Calu3 (cell line): ENCODE data around the gene NOP14. TPM values are rescaled to one million over a fixed set of nuclear protein-coding genes. Genes with fewer than 3 reads are reported as not detected.
A peak's percentile ranks its signal among the peaks of the same experiment; 100 is the strongest.

ENCODE experiments used
- BruUV-seq: library from RNA; stranded (reverse); fragments of 400-500 nt; replicated peaks from 2 replicates; lab custom pipeline; 2021; lab: Mats Ljungman, UMichigan
- CTCF ChIA-PET: fragments of 300-600 bp; sonication (Branson Sonifier 250); formaldehyde crosslinking; loops from one replicate; lab custom pipeline; 2022; ENCODE audit warnings: antibody characterized with exemption; lab: Charles Lee
- DNase-seq: peaks from one replicate; pipeline ENCODE4 v3.0.0; 2022
- H3K27ac Mint-ChIP-seq: one replicate; pipeline ENCODE4 v1.8.0; 2022; ENCODE audit warnings: mixed read lengths; ENCODE audit not compliant: unreplicated experiment
- H3K27me3 Mint-ChIP-seq: one replicate; pipeline ENCODE4 v1.8.0; 2022; ENCODE audit warnings: mixed read lengths; ENCODE audit not compliant: unreplicated experiment
- H3K36me3 Mint-ChIP-seq: one replicate; pipeline ENCODE4 v1.8.0; 2022; ENCODE audit warnings: mild to moderate bottlenecking, moderate library complexity, mixed read lengths; ENCODE audit not compliant: insufficient read depth, unreplicated experiment
- H3K4me1 Mint-ChIP-seq: one replicate; pipeline ENCODE4 v1.8.0; 2022; ENCODE audit warnings: mild to moderate bottlenecking, low read depth, mixed read lengths; ENCODE audit not compliant: unreplicated experiment
- H3K4me3 Mint-ChIP-seq: one replicate; pipeline ENCODE4 v1.8.0; 2022; ENCODE audit warnings: mild to moderate bottlenecking, low read depth, moderate library complexity, mixed read lengths; ENCODE audit not compliant: unreplicated experiment
- H3K9me3 Mint-ChIP-seq: one replicate; pipeline ENCODE4 v1.8.0; 2022; ENCODE audit warnings: low read depth, mixed read lengths; ENCODE audit not compliant: unreplicated experiment
- intact Hi-C: fragments of 100-400 bp; cut with micrococcal nuclease; formaldehyde crosslinking; loops from one replicate; pipeline ENCODE4 v1.10.0; 2022; ENCODE audit not compliant: unreplicated experiment
- total RNA-seq: library from RNA; stranded (reverse); gene quantifications from 2 replicates; pipeline ENCODE4 v1.2.3, GENCODE V29; 2022
- TF ChIP-seq, protein P1 (sequence below): fragments of 200-600 bp; IDR thresholded peaks from one replicate; pipeline ENCODE4 v1.8.0; 2022; ENCODE audit warnings: antibody characterized with exemption; ENCODE audit not compliant: unreplicated experiment

Gene NOP14
- total RNA-seq, 1 experiment from 2014 or later: 29.4 TPM

DNA sequence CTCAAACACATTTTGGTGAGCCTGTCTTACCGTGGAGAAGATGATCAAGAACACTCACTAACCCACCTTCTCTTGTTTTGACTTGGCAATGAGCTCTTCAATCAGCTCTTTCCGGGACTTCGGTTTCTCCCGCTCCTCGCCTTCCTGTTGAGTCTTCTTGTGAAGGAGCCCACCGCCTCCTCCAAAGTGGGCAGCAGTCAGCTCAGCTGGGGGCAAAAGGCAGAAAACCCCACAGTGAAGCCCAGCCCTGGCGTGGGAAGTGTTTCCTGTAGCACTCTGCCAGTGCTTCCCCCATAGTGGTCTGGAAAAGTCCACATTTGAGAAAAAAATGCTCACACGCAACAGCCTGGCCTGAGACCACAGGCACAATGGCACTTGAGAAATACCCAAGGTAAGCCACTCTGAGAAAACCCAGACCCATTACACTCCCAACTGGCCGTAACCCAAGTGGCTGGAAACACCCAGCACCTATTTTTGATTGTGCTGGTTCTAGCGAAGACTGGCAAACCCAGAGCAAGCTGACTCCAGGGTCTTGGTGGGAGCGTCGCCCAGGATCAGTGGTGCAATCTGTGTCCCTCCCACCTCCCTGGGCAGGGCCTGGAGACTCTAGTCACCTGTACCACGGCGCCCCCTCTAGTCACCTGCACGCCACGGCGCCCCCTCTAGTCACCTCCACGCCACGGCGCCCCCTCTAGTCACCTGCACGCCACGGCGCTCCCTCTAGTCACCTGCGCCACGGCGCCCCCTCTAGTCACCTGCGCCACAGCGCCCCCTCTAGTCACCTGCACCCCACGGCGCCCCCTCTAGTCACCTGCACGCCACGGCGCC lies 8.6 kb downstream of the NOP14 start:
- no peak for DNase-seq
- Mint-ChIP-seq H3K4me1 (no peaks in the 10 kb centered on the region), H3K4me3 (no peak overlapping the region), H3K9me3 (no peaks in the 10 kb centered on the region), H3K27me3 (no peaks in the 10 kb centered on the region), H3K27ac (no peak overlapping the region), H3K36me3 (peaks cover 20% of the 10 kb centered on the region)
- intact Hi-C loops: no loop called here
- CTCF ChIA-PET: interaction anchor here (0.5 kb wide), 1 partner anchor 107 kb away, joined by 6 read pairs; no protein-coding TSS in a partner anchor
- BruUV-seq: no TSS peak
- TF ChIP-seq, protein P1, sequence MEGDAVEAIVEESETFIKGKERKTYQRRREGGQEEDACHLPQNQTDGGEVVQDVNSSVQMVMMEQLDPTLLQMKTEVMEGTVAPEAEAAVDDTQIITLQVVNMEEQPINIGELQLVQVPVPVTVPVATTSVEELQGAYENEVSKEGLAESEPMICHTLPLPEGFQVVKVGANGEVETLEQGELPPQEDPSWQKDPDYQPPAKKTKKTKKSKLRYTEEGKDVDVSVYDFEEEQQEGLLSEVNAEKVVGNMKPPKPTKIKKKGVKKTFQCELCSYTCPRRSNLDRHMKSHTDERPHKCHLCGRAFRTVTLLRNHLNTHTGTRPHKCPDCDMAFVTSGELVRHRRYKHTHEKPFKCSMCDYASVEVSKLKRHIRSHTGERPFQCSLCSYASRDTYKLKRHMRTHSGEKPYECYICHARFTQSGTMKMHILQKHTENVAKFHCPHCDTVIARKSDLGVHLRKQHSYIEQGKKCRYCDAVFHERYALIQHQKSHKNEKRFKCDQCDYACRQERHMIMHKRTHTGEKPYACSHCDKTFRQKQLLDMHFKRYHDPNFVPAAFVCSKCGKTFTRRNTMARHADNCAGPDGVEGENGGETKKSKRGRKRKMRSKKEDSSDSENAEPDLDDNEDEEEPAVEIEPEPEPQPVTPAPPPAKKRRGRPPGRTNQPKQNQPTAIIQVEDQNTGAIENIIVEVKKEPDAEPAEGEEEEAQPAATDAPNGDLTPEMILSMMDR: peak; percentile 36

DNA sequence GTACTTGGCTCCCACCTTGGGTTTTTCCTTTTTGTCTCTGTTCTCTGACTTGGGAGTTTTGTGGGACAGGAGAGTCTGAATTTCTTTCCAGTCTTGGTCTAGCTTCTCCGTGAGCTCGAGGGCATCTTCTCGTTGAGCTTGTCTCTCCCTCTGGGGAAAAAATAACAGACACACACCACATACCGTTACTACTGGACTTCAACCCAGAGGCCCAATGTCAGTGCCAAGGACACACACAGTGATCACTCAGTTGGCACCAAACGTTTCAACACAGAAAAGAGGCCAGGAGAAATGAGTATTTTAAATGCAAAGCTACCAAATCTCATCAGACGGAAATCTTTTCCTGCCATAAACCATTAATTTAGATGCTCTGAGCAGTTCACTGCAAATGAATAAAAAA lies 9.7 kb downstream of the NOP14 start:
- intact Hi-C loops: no loop called here
- H3K4me3 Mint-ChIP-seq: no peak overlapping the region
- DNase-seq: no peak
- no peaks in the 10 kb centered on the region for H3K9me3 Mint-ChIP-seq
- H3K36me3 Mint-ChIP-seq: peaks cover 28% of the 10 kb centered on the region
- H3K27ac Mint-ChIP-seq: no peak overlapping the region
- no TSS peak for BruUV-seq
- H3K27me3 Mint-ChIP-seq: no peaks in the 10 kb centered on the region
- TF ChIP-seq, protein P1: no peak
- CTCF ChIA-PET: no interaction called here
- no peaks in the 10 kb centered on the region for H3K4me1 Mint-ChIP-seq

DNA sequence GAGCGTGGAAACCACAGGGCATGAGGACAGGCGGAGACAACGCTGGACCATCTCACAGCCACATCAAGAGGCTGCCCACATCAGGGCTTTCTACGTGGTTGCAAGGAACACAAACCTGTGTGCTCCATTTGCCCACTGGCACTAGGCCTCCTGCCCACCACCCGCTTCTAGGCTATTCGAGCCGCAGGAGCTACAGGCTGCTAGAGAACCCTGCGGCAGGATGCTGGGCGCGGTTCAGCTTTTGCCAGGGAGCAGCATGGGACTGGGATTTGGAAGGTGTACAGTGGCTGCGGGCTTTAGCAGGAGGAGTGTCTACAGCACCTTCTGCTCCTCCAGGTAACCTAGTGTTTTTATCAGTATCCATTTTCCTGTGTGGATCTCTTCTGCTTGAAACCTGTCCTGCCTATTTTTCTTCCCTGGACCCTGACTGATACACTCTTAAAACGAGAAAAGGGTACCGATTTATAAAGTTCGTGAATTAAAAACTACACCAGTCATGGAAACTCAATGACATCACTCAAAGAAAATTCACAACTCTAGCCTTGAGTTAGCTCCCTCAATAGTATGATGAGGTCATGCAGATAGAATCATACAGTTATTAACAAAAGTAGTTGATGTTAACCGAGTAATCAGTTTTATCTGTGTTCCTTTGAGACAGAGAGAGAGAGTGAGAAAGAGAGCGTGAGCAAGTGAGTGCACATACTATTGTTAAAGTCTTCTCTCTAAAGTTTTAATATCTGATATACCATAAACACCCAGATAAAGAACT lies 12.8 kb downstream of the NOP14 start:
- no peak for DNase-seq
- Mint-ChIP-seq H3K27ac (no peak overlapping the region), H3K4me3 (no peak overlapping the region), H3K36me3 (peaks cover 43% of the 10 kb centered on the region), H3K27me3 (no peaks in the 10 kb centered on the region), H3K9me3 (no peaks in the 10 kb centered on the region), H3K4me1 (no peaks in the 10 kb centered on the region)
- no TSS peak for BruUV-seq
- intact Hi-C loops: no loop called here
- CTCF ChIA-PET: no interaction called here
- TF ChIP-seq, protein P1: no peak

DNA sequence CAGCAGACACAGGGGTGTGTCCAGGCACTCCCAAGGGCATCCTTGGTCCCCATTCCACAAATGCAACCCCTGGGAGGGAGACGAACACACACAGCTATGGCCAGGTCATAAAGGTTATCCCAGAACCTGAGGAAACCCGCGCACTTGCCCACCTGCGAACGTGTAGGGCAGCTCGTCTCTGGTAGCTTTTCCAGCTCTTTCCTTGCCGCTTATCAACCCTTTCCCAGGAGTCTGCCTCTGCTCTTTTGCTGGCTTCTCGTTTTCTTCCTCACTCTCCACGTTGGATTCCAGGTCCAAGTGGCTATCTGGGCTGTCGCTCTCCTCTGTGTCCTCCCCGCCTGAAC lies 13.5 kb downstream of the NOP14 start:
- Mint-ChIP-seq H3K4me3 (no peak overlapping the region), H3K36me3 (peaks cover 45% of the 10 kb centered on the region), H3K27ac (no peak overlapping the region), H3K27me3 (no peaks in the 10 kb centered on the region), H3K9me3 (no peaks in the 10 kb centered on the region), H3K4me1 (no peaks in the 10 kb centered on the region)
- TF ChIP-seq, protein P1: no peak
- no TSS peak for BruUV-seq
- no peak for DNase-seq
- intact Hi-C loops: no loop called here
- CTCF ChIA-PET: no interaction called here
